Stimulated activated CD4-positive, alpha-beta T cell treated with anti-CD3 and anti-CD28 coated beads, Interleukin-1b, Interleukin-23, amount 100 ng/mL, for 48 hours (primary cell): ENCODE data around the gene KCNJ9.

Experiments used
- DNase-seq: peaks from one replicate; pipeline ENCODE4 v3.0.0-alpha.2; 2020

Gene KCNJ9

DNA sequence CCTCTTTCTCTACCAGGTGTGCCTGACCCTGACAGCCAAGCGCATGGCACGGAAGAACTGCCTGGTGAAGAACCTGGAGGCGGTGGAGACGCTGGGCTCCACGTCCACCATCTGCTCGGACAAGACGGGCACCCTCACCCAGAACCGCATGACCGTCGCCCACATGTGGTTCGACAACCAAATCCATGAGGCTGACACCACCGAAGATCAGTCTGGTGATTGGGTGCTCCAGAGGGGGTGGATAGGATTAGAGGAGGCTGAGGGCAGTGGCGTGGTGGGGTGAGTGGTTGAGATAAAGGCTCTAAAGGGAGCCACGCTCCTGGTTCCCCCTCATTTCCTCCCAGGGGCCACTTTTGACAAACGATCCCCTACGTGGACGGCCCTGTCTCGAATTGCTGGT lies 47.3 kb downstream of the KCNJ9 start:
- no peak for DNase-seq

DNA sequence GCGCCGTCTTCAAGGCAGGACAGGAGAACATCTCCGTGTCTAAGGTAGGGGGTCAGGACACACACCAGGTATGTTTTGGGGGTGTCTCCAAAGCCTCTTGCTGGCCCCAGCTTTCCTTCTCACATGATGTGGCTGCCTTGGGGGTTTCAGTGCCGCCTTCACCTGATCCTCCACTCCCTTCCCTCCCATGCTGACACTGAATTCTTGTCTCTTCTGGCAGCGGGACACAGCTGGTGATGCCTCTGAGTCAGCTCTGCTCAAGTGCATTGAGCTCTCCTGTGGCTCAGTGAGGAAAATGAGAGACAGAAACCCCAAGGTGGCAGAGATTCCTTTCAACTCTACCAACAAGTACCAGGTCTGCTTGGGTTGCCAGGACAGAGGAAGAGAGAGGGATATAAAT lies 47.7 kb downstream of the KCNJ9 start:
- DNase-seq: no peak

DNA sequence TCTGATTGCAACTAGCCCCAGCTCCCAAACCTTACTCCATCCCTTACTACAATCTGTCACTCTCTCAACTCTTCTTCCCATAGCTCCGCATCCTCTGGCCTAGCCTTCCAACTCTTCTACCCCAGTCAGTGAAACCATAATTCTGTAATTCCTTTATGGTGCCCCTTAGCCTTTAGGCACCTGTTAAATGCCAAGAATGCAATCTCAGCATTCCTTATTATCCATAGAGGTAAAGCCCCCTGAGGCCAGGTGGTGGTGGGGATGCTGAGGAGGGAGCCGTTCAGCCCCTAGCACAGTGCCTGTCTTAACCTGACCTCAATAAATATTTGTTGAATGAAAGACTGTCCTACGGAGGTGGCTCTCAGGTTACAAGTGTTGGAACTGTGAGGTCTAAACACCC lies 48.2 kb downstream of the KCNJ9 start:
- no peak for DNase-seq

DNA sequence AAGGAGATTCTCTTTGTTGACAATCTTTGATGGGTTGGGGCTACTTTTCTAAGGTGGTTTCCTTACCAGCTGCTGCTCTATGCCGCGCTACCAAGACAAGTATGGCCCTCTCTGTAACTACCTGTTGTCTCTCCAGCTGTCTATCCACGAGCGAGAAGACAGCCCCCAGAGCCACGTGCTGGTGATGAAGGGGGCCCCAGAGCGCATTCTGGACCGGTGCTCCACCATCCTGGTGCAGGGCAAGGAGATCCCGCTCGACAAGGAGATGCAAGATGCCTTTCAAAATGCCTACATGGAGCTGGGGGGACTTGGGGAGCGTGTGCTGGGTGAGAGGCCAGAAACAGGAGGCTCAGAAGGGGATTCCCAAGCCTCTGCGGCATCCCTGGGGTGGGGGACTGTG lies 48.6 kb downstream of the KCNJ9 start:
- DNase-seq: no peak

DNA sequence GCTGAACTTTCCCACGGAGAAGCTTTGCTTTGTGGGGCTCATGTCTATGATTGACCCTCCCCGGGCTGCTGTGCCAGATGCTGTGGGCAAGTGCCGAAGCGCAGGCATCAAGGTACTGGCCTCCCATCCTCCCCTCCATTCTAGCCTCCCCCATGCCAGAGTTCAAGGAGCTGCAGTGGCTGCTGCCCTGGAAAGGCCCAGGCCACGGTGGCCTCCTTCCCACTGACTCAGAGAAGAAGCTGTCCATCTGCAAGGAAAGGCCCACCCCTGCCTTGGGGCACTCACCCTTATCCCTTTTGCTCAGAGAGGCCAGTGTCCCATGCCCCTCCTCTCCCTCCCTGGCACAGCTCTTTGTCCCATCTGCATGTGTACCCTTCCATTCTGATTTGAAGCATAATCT lies 49.1 kb downstream of the KCNJ9 start:
- DNase-seq: no peak

DNA sequence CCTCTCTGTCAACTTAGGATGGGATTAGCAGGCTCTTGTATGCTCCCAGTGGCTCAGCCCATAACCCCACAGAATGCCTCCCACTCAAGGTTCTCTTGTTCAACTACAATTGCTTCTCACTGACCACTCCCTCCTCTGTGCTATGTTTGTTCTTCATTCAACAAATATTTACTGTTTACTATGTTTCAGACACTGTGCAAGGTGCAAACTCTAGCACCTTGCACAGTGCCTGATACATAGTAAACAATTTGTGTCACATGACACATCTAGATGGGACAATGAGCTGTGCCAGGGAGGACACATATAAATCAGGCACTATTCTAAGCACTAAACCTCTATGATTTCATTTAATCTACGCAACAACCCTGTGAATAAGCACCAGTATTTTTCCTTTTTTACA lies 49.6 kb downstream of the KCNJ9 start:
- no peak for DNase-seq

DNA sequence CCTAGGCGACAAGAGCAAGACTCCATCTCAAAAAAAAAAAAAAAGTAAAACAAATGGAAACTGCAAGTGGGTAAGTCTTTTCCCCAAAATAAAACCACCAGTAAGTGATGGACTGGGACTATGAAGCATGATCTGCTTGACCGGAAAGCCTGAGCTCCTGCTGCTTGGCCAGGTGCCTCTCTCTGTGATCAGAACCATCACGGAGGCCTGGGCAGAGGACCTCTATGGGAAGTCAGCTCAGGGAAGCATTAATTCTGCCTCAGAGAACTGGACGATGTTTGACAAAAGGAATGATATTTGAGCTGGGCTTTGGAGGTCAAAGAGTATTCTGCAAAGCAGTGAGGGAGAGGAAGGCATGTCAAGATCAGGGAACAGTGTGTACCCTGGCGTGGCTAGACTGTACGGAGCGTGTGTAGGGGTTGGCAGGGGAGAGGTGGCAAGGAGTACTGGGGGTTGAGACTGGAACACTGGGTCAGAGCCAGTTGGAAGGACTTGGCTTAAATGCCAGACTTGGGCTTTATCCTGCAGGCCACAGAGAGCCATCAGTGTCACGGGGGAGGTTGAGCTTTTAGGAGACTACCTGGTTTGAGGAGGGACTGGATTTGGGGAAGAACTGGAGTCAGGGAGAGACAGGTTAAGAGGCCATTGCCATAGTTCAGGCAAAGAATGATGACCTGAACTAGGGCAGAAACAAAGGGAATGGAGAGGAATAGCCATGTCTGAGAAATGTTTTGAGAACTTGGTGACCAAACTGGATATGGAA lies 50.6 kb downstream of the KCNJ9 start:
- DNase-seq: no peak

DNA sequence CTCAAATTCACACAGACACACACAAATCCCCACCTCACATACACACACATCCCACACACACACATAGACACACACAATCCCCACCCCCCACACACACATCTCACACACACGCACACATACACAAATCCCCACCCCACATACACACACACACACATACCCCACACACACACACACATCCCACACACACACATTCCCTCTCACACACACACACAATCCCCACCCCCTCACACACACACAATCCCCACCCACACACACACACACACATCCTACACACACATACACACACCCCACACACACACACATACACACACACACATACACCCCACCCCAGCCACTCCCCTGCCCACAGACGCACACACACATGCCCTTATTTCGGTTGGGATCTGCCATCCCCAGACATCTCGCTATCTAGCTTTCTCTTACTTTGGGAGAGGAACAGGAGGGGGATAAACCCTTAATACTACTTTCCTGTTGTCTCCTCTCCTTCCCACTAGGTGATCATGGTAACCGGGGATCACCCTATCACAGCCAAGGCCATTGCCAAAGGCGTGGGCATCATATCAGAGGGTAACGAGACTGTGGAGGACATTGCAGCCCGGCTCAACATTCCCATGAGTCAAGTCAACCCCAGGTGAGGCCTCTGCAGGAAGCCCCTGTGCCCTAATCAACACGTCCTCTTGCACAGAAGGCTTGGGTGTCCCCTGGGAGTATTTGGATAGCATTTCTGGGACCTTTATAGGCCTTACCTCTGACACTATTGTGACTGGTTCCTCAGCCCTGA lies 52.8 kb downstream of the KCNJ9 start:
- DNase-seq: no peak

DNA sequence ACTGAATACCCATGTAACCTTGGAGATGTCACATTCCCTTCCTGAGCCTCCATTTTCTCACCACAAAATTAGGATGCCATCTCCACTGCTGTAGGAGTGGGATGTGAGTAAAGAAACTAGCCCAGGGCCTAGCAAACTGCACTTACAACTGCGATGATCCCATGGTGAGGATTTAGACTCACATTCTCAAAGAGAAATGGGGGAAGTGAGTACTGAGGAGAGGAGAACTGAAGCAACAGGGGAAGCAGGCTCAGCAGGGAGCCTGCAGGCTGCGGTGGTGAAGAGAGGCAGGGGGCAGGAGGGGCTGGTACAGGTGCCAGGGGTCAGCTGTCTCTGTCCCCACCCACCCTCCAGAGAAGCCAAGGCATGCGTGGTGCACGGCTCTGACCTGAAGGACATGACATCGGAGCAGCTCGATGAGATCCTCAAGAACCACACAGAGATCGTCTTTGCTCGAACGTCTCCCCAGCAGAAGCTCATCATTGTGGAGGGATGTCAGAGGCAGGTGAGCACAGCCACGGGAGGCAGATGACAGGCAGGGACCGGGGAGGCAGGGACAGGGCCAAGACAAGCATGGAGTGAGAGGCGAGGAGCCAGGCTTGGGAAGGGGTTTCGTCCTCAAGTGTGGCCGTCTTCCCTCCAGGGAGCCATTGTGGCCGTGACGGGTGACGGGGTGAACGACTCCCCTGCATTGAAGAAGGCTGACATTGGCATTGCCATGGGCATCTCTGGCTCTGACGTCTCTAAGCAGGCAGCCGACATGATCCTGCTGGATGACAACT lies 53.6 kb downstream of the KCNJ9 start:
- no peak for DNase-seq

DNA sequence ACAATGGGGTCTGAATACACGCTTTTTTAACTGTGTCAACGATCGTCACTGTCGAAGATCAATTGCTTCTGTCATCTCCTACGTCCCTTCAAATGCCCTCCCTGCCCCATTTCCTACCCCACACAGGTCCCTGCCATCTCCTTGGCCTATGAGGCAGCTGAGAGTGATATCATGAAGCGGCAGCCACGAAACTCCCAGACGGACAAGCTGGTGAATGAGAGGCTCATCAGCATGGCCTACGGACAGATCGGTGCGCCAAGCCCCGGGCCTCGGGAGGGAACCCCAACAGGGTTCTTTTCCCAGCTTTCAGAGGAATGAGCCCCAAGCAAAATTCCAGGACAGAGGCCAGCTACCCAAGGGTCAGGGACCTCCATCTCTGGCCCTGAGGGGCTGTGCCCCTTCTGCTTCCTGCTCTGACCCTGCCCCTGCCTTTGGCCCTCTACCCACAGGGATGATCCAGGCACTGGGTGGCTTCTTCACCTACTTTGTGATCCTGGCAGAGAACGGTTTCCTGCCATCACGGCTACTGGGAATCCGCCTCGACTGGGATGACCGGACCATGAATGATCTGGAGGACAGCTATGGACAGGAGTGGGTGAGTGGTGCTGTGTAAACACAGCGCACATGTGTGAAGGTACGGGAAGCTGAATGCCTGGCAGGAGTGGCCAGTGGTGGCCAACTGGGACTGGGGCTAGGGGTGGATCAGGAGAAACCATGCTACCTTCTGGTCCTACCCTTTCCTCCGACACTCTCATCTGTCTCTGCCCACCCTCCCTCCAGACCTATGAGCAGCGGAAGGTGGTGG lies 55.0 kb downstream of the KCNJ9 start:
- no peak for DNase-seq

DNA sequence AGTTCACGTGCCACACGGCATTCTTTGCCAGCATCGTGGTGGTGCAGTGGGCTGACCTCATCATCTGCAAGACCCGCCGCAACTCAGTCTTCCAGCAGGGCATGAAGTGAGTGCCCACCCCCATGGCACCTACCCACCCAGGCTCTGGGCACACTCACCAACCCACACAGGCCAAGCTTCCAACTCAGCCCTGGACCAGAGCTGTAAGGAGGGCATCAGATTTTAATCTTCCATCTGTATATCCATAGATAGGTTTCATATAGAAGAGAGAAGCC lies 55.5 kb downstream of the KCNJ9 start:
- no peak for DNase-seq

DNA sequence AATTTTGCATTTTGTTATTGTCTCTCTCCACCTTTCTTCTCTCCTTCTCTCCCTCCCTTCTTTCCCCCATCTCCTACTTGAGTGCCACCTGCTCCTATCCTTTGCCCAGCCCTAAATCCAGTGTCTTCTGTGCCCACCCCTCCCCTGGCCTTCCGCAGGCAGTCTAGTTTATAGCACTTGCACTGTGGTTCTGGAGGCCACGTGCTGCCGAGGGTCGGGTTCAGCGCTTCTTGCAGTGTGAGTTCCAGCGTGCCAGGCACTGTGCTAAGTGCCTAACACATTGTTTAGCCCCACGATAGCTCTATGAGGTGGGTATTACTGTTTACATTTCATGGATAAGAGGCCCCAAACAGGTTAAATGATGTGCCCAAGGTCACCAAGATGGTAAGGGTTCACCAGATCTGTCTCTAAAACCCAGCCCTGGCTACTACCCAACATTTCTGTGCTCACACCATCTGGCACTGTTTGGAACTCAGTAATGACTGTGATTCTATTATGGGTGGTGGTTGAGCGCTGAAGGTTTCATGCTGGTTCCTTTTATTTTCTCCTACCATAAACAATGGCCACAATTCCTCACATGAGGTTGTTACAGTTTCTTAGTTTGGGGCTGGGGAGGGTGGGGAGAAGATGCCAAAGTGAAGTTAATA lies 56.0 kb downstream of the KCNJ9 start:
- DNase-seq: no peak

DNA sequence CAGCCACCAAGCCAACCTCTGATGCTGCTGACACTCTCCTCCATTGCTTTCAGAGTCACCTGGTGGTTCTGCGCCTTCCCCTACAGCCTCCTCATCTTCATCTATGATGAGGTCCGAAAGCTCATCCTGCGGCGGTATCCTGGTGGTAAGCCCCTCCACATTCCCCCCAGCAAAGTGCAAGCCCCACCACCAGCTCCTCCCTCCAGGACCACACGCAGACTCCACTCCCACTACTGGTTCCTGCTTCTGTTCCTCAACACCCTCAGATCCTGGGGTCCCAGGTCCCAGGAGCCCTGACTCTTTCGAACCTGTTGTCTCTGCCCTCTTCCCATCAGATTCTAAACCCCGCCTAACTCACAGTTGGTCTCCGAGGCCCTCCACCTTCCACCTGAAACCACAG lies 58.5 kb downstream of the KCNJ9 start:
- DNase-seq: no peak
